Psoas muscle (tissue), 8 donors: Measurements from ENCODE around the gene PSMF1. TPM values are rescaled to one million over a fixed set of nuclear protein-coding genes. Genes with fewer than 3 reads are reported as not detected.

Source experiments
- ATAC-seq, 4 donors: fragments of 200-7000 bp; cut with Tn5 transposase; one replicate each; pipeline ENCODE4 v1.9.1; 2020; ENCODE audit warnings: moderate library complexity in 3 of 4, mild to moderate bottlenecking in 2 of 4
- DNase-seq, 2 donors: peaks; one replicate each; pipeline ENCODE4 v3.0.0-alpha.2; 2020
- H3K27ac ChIP-seq: fragments of 200-600 bp; one replicate; pipeline ENCODE4 v1.8.0; 2022
- H3K27me3 ChIP-seq, 3 donors: fragments of 200-600 bp in 1 of 3; one replicate each; pipeline versions ENCODE4 v1.6.1 to v1.8.0; 2013 to 2022; ENCODE audit warnings: low read length in 2 of 3, mild to moderate bottlenecking in 2 of 3, moderate library complexity in 1 of 3; ENCODE audit not compliant: insufficient read depth in 3 of 3
- H3K36me3 ChIP-seq, 2 donors: fragments of 200-600 bp in 1 of 2; one replicate each; pipeline versions ENCODE4 v1.6.1 to v1.8.0; 2013 to 2022; ENCODE audit warnings: low read depth in 1 of 2, mild to moderate bottlenecking in 1 of 2, moderate library complexity in 1 of 2; ENCODE audit not compliant: insufficient read depth in 1 of 2
- H3K4me1 ChIP-seq: fragments of 200-600 bp; one replicate; pipeline ENCODE4 v1.8.0; 2022
- H3K4me3 ChIP-seq: fragments of 200-600 bp; one replicate; pipeline ENCODE4 v1.8.0; 2022; ENCODE audit warnings: mild to moderate bottlenecking
- H3K9me3 ChIP-seq: fragments of 200-600 bp; one replicate; pipeline ENCODE4 v1.8.0; 2022
- WGBS, 3 donors: extraction: QIAGEN DNeasy Blood & Tissue Kit; methylation state at CpG; one replicate each; pipeline versions ENCODE4 v1.1.6 to v1.1.7; 2013; 5-methylcytosine and 5-hydroxymethylcytosine counted together
- intact Hi-C, 2 donors: fragments of 100-400 bp; cut with DNase I; formaldehyde crosslinking; loops; one replicate each; pipeline versions ENCODE4 v1.11.0 to v1.14.2; 2022
- polyA plus RNA-seq, 3 donors: library from polyadenylated mRNA; stranded (reverse); fragments of 200-250 nt; gene quantifications; one replicate each; pipeline ENCODE4 v1.2.3, GENCODE V29; 2013
- total RNA-seq, 4 donors: library from RNA; stranded (reverse); fragmentation: NEBNext Ultra II Directional in 2 of 4; extraction: Animal tissue kit (Norgen Biotek cat#: 25700) in 2 of 4; gene quantifications; one replicate each; pipeline versions ENCODE4 v1.2.1 to v1.2.4, GENCODE V29; 2021 to 2023
- TF ChIP-seq, protein P1 (sequence below): fragments of 200-600 bp; IDR thresholded peaks from one replicate; pipeline ENCODE4 v1.8.0; 2022; ENCODE audit warnings: antibody characterized with exemption
- donor health status: healthy with polysubstance abuse.
- donor health status: DM: no; HTN: no; CAD: no; lungs with moderate emphysema.
- donor health status: Bipolar disorder and iron deficiency.
- donor health status: healthy.
- donor health status: DM: yes; HTN: yes; CAD: no.
- donor health status: DM: no; HTN: no; CAD: no.
- donor health status: DM: no; HTN: no; CAD: no.
- donor health status: DM: yes; HTN: yes; CAD: no.

PSMF1 gene
- total and polyA plus RNA-seq, 7 donors: 81.0 to 159 (median 137) TPM

DNA sequence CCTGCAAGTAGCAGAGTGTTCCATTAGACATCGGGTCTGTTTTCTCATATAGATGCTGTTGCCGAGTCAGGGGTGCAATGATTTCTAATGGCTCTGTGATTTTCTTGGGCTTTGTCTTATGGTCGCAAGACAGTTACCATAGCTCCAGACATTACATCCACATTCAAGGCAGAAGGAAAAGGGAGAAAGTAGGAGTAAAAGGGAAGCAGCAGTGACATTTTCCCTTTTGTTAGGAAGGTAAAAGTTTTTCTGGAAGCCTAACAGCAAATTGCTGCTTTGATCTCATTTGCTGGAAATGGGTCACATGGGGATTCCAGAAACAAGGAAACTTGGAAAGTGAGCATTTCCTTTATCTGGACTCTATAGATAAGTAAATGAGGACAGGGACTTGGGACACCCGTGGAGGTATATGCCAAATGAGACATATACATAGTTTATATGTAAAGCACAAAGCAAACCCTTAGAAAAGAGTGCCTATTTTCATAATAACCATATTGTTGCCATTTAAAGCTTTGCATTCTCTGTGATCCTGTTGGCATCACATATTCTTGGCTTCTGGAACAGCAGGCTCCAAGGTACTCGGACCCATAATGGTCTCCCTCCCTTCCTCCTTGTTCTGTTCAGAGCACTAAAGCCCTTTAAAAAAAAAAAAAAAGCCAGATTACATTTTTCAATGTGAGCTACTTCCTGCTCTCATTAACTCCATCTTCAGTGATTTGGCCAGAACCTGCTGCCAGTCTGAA lies 84.5 kb downstream of the PSMF1 start, which contains the start of gene C20orf202:
C20orf202 (plus strand) TSS at position 693 of the 743 bp plus-strand sequence. CDS start 132 bp downstream, outside the sequence.
- no peaks in the 10 kb centered on the region for H3K4me1 ChIP-seq
- no peaks in the 10 kb centered on the region for H3K27me3 ChIP-seq
- no peak within 1 kb of the TSS for H3K4me3 ChIP-seq
- no peak for ATAC-seq
- TF ChIP-seq, protein P1, sequence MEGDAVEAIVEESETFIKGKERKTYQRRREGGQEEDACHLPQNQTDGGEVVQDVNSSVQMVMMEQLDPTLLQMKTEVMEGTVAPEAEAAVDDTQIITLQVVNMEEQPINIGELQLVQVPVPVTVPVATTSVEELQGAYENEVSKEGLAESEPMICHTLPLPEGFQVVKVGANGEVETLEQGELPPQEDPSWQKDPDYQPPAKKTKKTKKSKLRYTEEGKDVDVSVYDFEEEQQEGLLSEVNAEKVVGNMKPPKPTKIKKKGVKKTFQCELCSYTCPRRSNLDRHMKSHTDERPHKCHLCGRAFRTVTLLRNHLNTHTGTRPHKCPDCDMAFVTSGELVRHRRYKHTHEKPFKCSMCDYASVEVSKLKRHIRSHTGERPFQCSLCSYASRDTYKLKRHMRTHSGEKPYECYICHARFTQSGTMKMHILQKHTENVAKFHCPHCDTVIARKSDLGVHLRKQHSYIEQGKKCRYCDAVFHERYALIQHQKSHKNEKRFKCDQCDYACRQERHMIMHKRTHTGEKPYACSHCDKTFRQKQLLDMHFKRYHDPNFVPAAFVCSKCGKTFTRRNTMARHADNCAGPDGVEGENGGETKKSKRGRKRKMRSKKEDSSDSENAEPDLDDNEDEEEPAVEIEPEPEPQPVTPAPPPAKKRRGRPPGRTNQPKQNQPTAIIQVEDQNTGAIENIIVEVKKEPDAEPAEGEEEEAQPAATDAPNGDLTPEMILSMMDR: no peak
- H3K36me3 ChIP-seq: no peaks in the 10 kb centered on the region
- no peak for DNase-seq
- no peak within 1 kb of the TSS for H3K27ac ChIP-seq
- H3K9me3 ChIP-seq: no peaks in the 10 kb centered on the region
- intact Hi-C loops: no loop called here
- 71 to 73% (median 72%) methylated on average over 5 of the region's 5 CpGs for WGBS, 3 donors

DNA sequence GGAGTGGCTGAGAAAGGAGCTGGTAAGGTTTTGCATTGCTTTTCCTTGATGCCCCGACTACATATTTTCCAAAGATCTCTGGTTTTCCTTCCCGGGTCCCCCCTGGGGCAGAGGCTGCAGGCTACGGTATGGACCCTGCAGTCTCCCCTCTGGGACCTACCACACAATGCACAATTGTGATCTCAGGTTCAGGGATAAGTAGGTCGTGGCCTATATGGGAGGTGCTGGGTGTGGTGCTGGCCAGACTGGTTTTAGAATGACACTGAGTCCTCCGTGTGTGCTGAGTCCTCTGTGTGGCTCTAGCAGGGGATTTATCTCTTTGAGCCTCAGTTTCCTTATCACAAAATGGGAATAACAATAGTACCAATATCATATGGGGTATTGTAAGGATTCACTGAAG lies 85.2 kb downstream of the PSMF1 start:
- Histone ChIP-seq H3K4me3 (no peak overlapping the region), H3K36me3 (no peaks in the 10 kb centered on the region), H3K27me3 (no peaks in the 10 kb centered on the region), H3K4me1 (no peaks in the 10 kb centered on the region), H3K9me3 (no peaks in the 10 kb centered on the region), H3K27ac (no peak overlapping the region)
- ATAC-seq (no peak), DNase-seq (no peak)
- 55 to 65% (median 58%) methylated on average over 5 of the region's 5 CpGs for WGBS, 3 donors
- intact Hi-C loops: no loop called here
- TF ChIP-seq, protein P1: no peak

DNA sequence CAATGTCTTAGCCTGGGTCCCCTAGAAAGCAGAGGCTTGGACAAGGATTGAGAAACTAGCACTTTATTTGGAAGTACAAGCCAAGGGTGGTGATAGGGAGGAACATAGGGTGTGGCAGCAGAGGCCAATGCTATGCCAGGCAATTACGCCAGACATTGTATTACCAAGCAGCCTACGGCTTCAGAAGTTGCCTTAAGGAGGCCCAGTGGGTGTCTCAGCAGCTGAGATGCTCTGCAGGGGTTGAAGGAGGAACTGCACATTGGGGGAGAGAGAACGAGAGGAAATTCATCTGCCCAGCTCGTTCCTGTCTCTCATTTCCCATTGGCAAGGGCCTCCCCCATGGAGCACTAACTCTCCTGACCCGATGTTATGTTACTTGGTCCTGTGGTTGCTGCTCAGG lies 85.7 kb downstream of the PSMF1 start:
- Histone ChIP-seq H3K27ac (no peak overlapping the region), H3K36me3 (no peaks in the 10 kb centered on the region), H3K4me3 (no peak overlapping the region), H3K4me1 (no peaks in the 10 kb centered on the region), H3K27me3 (no peaks in the 10 kb centered on the region), H3K9me3 (no peaks in the 10 kb centered on the region)
- DNase-seq: no peak
- TF ChIP-seq, protein P1: no peak
- 56 to 69% (median 58%) methylated on average over 5 of the region's 5 CpGs for WGBS, 3 donors
- intact Hi-C loops: no loop called here
- no peak for ATAC-seq

DNA sequence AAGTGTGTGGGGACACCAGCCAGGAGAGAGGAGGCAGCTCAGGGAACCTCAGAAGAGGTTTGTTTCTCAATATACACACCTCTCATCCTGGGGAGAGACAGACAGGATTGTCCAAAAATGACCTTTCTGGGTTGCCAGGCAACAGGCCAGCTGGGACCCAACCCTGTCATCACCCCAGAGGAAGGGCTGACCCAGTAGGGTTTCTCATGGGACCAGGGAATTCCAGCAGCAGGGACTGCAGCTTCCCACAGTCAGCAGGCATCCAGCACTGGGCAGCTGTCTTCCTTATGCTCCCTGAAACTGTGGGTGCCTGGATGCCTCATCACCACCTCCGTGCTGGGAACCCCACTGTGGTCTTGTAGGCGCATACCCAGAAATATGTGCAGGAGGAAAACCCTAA lies 86.2 kb downstream of the PSMF1 start:
- Histone ChIP-seq H3K36me3 (no peaks in the 10 kb centered on the region), H3K9me3 (no peaks in the 10 kb centered on the region), H3K4me1 (no peaks in the 10 kb centered on the region), H3K27ac (no peak overlapping the region), H3K27me3 (no peaks in the 10 kb centered on the region), H3K4me3 (no peak overlapping the region)
- ATAC-seq: no peak
- no peak for DNase-seq
- intact Hi-C loops: no loop called here
- 68 to 73% (median 70%) methylated on average over 2 of the region's 2 CpGs for WGBS, 3 donors
- TF ChIP-seq, protein P1: no peak

DNA sequence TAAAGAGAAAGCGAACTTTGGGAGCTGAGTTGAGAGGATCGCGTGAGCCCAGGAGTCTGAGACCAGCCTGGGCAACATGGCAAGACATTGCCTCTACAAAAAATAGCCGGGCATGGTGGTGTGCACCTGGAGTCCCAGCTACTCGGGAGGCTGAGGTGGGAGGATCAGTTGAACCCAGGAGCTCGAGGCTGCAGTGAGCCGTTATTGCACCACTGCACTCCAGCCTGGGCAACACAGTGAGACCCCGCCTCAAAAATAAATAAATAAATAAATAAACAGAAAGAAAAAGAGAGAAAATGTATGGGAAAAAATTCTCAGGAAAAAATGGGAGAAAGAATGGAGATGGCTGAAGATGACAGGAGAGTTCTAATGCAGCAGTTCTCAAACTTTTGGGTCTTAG lies 87.4 kb downstream of the PSMF1 start:
- ATAC-seq (no peak), DNase-seq (no peak)
- no peaks in the 10 kb centered on the region for H3K27me3 ChIP-seq
- H3K9me3 ChIP-seq: no peaks in the 10 kb centered on the region
- H3K36me3 ChIP-seq: no peaks in the 10 kb centered on the region
- TF ChIP-seq, protein P1: no peak
- WGBS, 3 donors: 89 to 93% (median 91%) methylated on average over 8 of the region's 8 CpGs
- no peak overlapping the region for H3K27ac ChIP-seq
- intact Hi-C loops: no loop called here
- H3K4me3 ChIP-seq: no peak overlapping the region
- H3K4me1 ChIP-seq: no peaks in the 10 kb centered on the region
